ENCODE measurements around the gene APBA3.

Gene APBA3

GRCh38 chr19:3712663-3713611 lies 48.6 kb downstream of the APBA3 start:
- no peak for DNase-seq

- no peak for DNase-seq
Observed at GRCh38 chr19:3710265-3710812, 51.2 kb downstream of the APBA3 start.

GRCh38 chr19:3708207-3708931 lies 53.1 kb downstream of the APBA3 start, which contains the start of gene TJP3:
Gene TJP3, plus strand, starts transcription at chr19:3708384. Its CDS starts 20,049 bp downstream, at chr19:3728433.
- no peak for DNase-seq

- DNase-seq: no peak
Observed at GRCh38 chr19:3707868-3708206, 53.7 kb downstream of the APBA3 start.

- no peak for DNase-seq
Observed at GRCh38 chr19:3701200-3701599, 60.3 kb downstream of the APBA3 start.
